Body of pancreas (tissue), 4 donors: ENCODE results near the gene SCGN.

Experiments used
- POLR2A ChIP-seq, 3 donors: fragments of 450-650 bp; IDR thresholded peaks; one replicate each; pipeline ENCODE4 v1.6.1; 2016; ENCODE audit warnings: antibody characterized with exemption in 3 of 3, mild to moderate bottlenecking in 2 of 3
- TF ChIP-seq, protein P1 (sequence below), 7 experiments: fragments of 450-650 bp in 4 of 7; fragments of 200-600 bp in 3 of 7; sonication (generic) in 3 of 7; IDR thresholded peaks; one replicate each; pipeline ENCODE4 v1.5.1; 2016 to 2019; ENCODE audit warnings: antibody characterized with exemption in 7 of 7

DNA sequence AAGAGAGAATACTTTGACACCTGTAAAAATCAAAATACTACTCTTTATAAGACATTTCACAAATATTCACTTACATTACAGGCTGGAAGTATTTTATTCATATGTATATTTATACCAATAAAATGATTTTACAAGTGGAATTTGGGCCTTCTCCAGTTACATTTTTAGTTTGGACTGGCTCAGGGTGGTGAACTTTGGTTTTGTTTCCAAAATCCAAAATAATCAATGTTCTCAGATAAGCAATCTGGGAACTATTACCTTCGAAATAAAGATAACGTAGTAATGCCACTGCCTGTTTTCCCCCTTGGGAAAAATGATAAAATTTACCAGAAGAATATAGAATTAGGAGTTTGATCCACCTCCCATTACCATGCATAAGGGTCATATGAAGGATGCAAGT, 31.6 kb upstream of the SCGN start:
- TF ChIP-seq, protein P1, sequence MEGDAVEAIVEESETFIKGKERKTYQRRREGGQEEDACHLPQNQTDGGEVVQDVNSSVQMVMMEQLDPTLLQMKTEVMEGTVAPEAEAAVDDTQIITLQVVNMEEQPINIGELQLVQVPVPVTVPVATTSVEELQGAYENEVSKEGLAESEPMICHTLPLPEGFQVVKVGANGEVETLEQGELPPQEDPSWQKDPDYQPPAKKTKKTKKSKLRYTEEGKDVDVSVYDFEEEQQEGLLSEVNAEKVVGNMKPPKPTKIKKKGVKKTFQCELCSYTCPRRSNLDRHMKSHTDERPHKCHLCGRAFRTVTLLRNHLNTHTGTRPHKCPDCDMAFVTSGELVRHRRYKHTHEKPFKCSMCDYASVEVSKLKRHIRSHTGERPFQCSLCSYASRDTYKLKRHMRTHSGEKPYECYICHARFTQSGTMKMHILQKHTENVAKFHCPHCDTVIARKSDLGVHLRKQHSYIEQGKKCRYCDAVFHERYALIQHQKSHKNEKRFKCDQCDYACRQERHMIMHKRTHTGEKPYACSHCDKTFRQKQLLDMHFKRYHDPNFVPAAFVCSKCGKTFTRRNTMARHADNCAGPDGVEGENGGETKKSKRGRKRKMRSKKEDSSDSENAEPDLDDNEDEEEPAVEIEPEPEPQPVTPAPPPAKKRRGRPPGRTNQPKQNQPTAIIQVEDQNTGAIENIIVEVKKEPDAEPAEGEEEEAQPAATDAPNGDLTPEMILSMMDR (IDR thresholded peaks at IDR 0.05), result no peak
- no peak for TF ChIP-seq POLR2A (IDR thresholded peaks at IDR 0.05)
